MM.1S (cell line): ENCODE measurements around the gene FASTKD1.
"Not testable (repeated sequence)": the region's sequence is repeated elsewhere in the genome, so short reads cannot be mapped to it uniquely, and the experiment has no call there.

Experiments used
- DNase-seq: peaks from one replicate; pipeline ENCODE4 v3.0.0-alpha.2; 2015
- H2AFZ ChIP-seq: fragments of 300-600 bp; sonication (generic); 2 replicates; pipeline ENCODE4 v1.6.0; 2016; ENCODE audit warnings: antibody characterized with exemption, low read length
- H3F3A ChIP-seq: fragments of 300-600 bp; sonication (generic); 2 replicates; pipeline ENCODE4 v1.6.1; 2016; ENCODE audit warnings: mild to moderate bottlenecking, antibody characterized with exemption, low read length, moderate library complexity, mixed read lengths; ENCODE audit not compliant: insufficient read depth
- H3K27ac ChIP-seq: fragments of 300-600 bp; sonication (generic); 2 replicates; pipeline ENCODE4 v1.5.1; 2016; ENCODE audit warnings: mild to moderate bottlenecking, low read length
- H3K27me3 ChIP-seq: fragments of 300-600 bp; sonication (generic); replicated peaks from 2 replicates; pipeline ENCODE4 v1.6.0; 2016; ENCODE audit warnings: low read length; ENCODE audit not compliant: insufficient read depth
- H3K36me3 ChIP-seq: fragments of 300-600 bp; sonication (generic); replicated peaks from 2 replicates; pipeline ENCODE4 v1.6.1; 2016; ENCODE audit warnings: mild to moderate bottlenecking, low read length, mixed read lengths; ENCODE audit not compliant: insufficient read depth
- H3K4me1 ChIP-seq: fragments of 300-600 bp; sonication (generic); 2 replicates; pipeline ENCODE4 v1.6.1; 2016; ENCODE audit warnings: low read length, mixed read lengths
- H3K4me2 ChIP-seq: fragments of 300-600 bp; sonication (generic); 2 replicates; pipeline ENCODE4 v1.6.0; 2016; ENCODE audit warnings: low read depth, low read length
- H3K4me3 ChIP-seq: fragments of 300-600 bp; sonication (generic); 2 replicates; pipeline ENCODE4 v1.5.1; 2016; ENCODE audit warnings: low read length, mixed read lengths
- H3K79me2 ChIP-seq: fragments of 300-600 bp; sonication (generic); 2 replicates; pipeline ENCODE4 v1.6.1; 2016; ENCODE audit warnings: mixed run types, low read length, mixed read lengths
- H3K9ac ChIP-seq: fragments of 300-600 bp; sonication (generic); 2 replicates; pipeline ENCODE4 v1.6.1; 2016; ENCODE audit warnings: low read length, mixed read lengths
- H3K9me2 ChIP-seq: fragments of 300-600 bp; sonication (generic); replicated peaks from 2 replicates; pipeline ENCODE4 v1.6.1; 2016; ENCODE audit warnings: mild to moderate bottlenecking, low read length, mixed read lengths; ENCODE audit not compliant: insufficient read depth
- H3K9me3 ChIP-seq: fragments of 300-600 bp; sonication (generic); replicated peaks from 2 replicates; pipeline ENCODE4 v1.6.1; 2016; ENCODE audit warnings: mild to moderate bottlenecking, low read length, mixed read lengths; ENCODE audit not compliant: insufficient read depth
- H4K20me1 ChIP-seq: fragments of 300-600 bp; sonication (generic); 2 replicates; pipeline ENCODE4 v1.6.1; 2016; ENCODE audit warnings: mild to moderate bottlenecking, low read length, moderate library complexity, mixed read lengths; ENCODE audit not compliant: insufficient read depth
- EZH2 ChIP-seq: fragments of 300-600 bp; sonication (generic); optimal IDR thresholded peaks from 2 replicates; pipeline ENCODE3; 2017; ENCODE audit warnings: low read depth, mild to moderate bottlenecking, antibody characterized with exemption, low read length, mixed read lengths
- EZH2phosphoT487 ChIP-seq: fragments of 300-600 bp; sonication (generic); IDR thresholded peaks from 2 replicates; pipeline ENCODE4 v1.6.1; 2018; ENCODE audit warnings: antibody characterized with exemption, low read length
- TF ChIP-seq, protein P1 (sequence below): fragments of 300-600 bp; sonication (generic); IDR thresholded peaks from 2 replicates; pipeline ENCODE4 v1.5.1; 2016; ENCODE audit warnings: antibody characterized with exemption, low read length, mixed read lengths

The FASTKD1 gene

GRCh38 chr2:169599568-169599967, 25.9 kb upstream of the FASTKD1 start:
- Histone ChIP-seq H3F3A (no peaks in the 10 kb centered on the region), H3K9me3 (no peaks in the 10 kb centered on the region), H3K27ac (no peak overlapping the region), H3K27me3 (no peaks in the 10 kb centered on the region), H3K36me3 (no peaks in the 10 kb centered on the region), H3K4me1 (no peaks in the 10 kb centered on the region), H3K9me2 (no peaks in the 10 kb centered on the region), H2AFZ (no peak overlapping the region), H3K79me2 (peaks cover 92% of the 10 kb centered on the region), H3K9ac (no peak overlapping the region), H3K4me2 (no peak overlapping the region), H4K20me1 (peaks cover 19% of the 10 kb centered on the region; the same call in 1 of the 2 replicates), H3K4me3 (no peak overlapping the region)
- DNase-seq = no peak
- TF ChIP-seq EZH2phosphoT487 (no peak), EZH2 (no peak)
- TF ChIP-seq, protein P1, sequence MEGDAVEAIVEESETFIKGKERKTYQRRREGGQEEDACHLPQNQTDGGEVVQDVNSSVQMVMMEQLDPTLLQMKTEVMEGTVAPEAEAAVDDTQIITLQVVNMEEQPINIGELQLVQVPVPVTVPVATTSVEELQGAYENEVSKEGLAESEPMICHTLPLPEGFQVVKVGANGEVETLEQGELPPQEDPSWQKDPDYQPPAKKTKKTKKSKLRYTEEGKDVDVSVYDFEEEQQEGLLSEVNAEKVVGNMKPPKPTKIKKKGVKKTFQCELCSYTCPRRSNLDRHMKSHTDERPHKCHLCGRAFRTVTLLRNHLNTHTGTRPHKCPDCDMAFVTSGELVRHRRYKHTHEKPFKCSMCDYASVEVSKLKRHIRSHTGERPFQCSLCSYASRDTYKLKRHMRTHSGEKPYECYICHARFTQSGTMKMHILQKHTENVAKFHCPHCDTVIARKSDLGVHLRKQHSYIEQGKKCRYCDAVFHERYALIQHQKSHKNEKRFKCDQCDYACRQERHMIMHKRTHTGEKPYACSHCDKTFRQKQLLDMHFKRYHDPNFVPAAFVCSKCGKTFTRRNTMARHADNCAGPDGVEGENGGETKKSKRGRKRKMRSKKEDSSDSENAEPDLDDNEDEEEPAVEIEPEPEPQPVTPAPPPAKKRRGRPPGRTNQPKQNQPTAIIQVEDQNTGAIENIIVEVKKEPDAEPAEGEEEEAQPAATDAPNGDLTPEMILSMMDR = no peak

DNA sequence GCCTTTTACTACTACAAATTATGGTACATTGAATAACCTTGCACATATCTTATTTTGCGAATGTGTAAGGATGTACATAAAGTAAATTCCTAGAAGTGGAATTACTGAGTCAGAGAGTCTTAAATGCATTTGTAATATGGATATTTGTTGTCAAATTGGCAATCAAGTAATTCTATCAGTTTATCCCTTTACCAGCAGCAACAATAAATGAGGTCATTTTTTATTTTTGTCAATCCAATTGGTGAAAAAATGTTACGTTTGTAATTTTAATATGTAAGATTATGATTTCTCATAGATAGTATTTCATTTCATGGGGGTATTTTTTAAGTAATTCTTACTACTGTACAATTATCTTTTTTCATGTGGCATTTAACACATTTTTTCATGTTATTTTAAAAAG, 25.3 kb upstream of the FASTKD1 start:
- H3K27ac ChIP-seq = no peak overlapping the region
- no peaks in the 10 kb centered on the region for H3K36me3 ChIP-seq
- H2AFZ ChIP-seq = no peak overlapping the region
- no peak overlapping the region for H3K4me3 ChIP-seq
- TF ChIP-seq EZH2 = no peak
- TF ChIP-seq, protein P1 = no peak
- TF ChIP-seq EZH2phosphoT487 = no peak
- no peaks in the 10 kb centered on the region for H3K4me1 ChIP-seq
- H3K4me2 ChIP-seq = no peak overlapping the region
- peaks cover 93% of the 10 kb centered on the region for H3K79me2 ChIP-seq
- no peaks in the 10 kb centered on the region for H3K9me3 ChIP-seq
- H4K20me1 ChIP-seq = peaks cover 19% of the 10 kb centered on the region; the same call in 1 of the 2 replicates
- no peaks in the 10 kb centered on the region for H3K27me3 ChIP-seq
- H3K9ac ChIP-seq = no peak overlapping the region
- H3K9me2 ChIP-seq = no peaks in the 10 kb centered on the region
- no peak for DNase-seq
- no peaks in the 10 kb centered on the region for H3F3A ChIP-seq

- not testable (repeated sequence) for DNase-seq, H3K9ac ChIP-seq
These were observed 22.9 kb upstream of the FASTKD1 start for GRCh38 chr2:169596546-169596945.

DNA sequence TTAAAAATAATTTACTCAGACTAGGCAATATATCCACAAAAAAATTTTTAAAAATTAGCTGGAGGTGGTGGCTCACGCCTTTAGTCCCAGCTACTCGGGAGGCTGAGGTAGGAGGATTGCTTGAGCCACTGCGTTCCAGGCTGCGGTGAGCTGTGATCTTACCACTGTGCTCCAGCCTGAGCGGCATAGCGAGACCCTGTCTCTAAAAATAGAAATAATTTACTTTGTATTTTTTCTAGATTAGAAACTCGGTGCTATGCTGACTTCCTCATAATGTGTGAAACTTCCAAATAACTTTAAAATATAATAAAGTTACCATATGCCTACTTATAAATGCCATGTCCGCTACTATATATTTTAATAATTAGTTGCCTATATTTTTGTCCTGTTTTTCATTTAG, 17.1 kb upstream of the FASTKD1 start:
- Histone ChIP-seq H3K9me2 (no peaks in the 10 kb centered on the region), H3K79me2 (peaks cover 98% of the 10 kb centered on the region), H3K4me3 (no peak overlapping the region), H3K9ac (no peak overlapping the region), H3K9me3 (no peaks in the 10 kb centered on the region), H4K20me1 (peaks cover 14% of the 10 kb centered on the region), H3K27ac (no peak overlapping the region), H3K36me3 (no peaks in the 10 kb centered on the region; the same call in 1 of the 2 replicates), H3K4me1 (peaks cover 10% of the 10 kb centered on the region; the same call in 1 of the 2 replicates), H3K4me2 (no peak overlapping the region), H2AFZ (no peak overlapping the region), H3F3A (no peaks in the 10 kb centered on the region; the same call in 1 of the 2 replicates), H3K27me3 (no peaks in the 10 kb centered on the region)
- TF ChIP-seq, protein P1 = no peak
- TF ChIP-seq EZH2 = no peak
- TF ChIP-seq EZH2phosphoT487 = no peak
- DNase-seq = no peak

More at GRCh38 chr2:169596546-169596945, 22.9 kb upstream of the FASTKD1 start:
- not testable (repeated sequence) for H2AFZ ChIP-seq, H3K4me1 ChIP-seq, H3K9me3 ChIP-seq, H3K27me3 ChIP-seq, H3K4me3 ChIP-seq, H3F3A ChIP-seq, H3K9me2 ChIP-seq, H3K4me2 ChIP-seq, H3K27ac ChIP-seq, H3K36me3 ChIP-seq
- peaks cover 19% of the 10 kb centered on the region; the same call in 1 of the 2 replicates for H4K20me1 ChIP-seq
- H3K79me2 ChIP-seq = peaks cover 97% of the 10 kb centered on the region
